OCI-LY1 (cell line): ENCODE data around the gene TRMT44.

Experiments used
- CTCF ChIP-seq: fragments of 200-600 bp; sonication (generic), shearing (Covaris generic); IDR thresholded peaks from 2 replicates; pipeline ENCODE4 v1.5.1; 2017; ENCODE audit warnings: mild to moderate bottlenecking, antibody characterized with exemption, low read length, moderate library complexity, mixed read lengths
- EZH2 ChIP-seq: fragments of 200-600 bp; sonication (generic), shearing (Covaris generic); IDR thresholded peaks from 2 replicates; pipeline ENCODE4 v1.8.0; 2017; ENCODE audit warnings: borderline replicate concordance, mixed run types, mild to moderate bottlenecking, antibody characterized with exemption, low read length, moderate library complexity, mixed read lengths

GRCh38 chr4:8508266-8508665 is 67.7 kb downstream of the TRMT44 start:
- TF ChIP-seq CTCF (no peak), EZH2 (no peak)
